ENCODE measurements around the gene MIOS.

MIOS gene

GRCh38 chr7:7581531-7582179 lies 15.0 kb downstream of the MIOS start:
- Histone ChIP-seq H3K36me3 (ENCODE audit: control insufficient read depth in 2 of 2, insufficient read depth in 1 of 2, low read length in 2 of 2) (no peaks in the 10 kb centered on the region; a peak in 1 of 3 replicates), H3K4me1 (ENCODE audit: control insufficient read depth, insufficient read depth, low read length) (no peaks in the 10 kb centered on the region), H3K27ac (ENCODE audit: extremely low read depth, low read depth, low read length) (no peak overlapping the region), H3K4me3 (ENCODE audit: low read depth, low read length) (no peak overlapping the region), H3K9me3 (ENCODE audit: control insufficient read depth, insufficient read depth, low read depth, low read length) (no peaks in the 10 kb centered on the region)
- ChIA-PET POLR2A (no interaction called here), CTCF (interaction anchor here (0.6 kb wide), 1 partner anchor 311 kb away, joined by 3 read pairs; no protein-coding TSS in a partner anchor)
- TF ChIP-seq KLF1 (tag by site-specific recombination; IDR thresholded peaks at IDR 0.05) = no peak
- TF ChIP-seq PRDM4 (tag by site-specific recombination; IDR thresholded peaks at IDR 0.05) = no peak
- no peak for TF ChIP-seq ZBTB7A (tag by site-specific recombination; IDR thresholded peaks at IDR 0.05; ENCODE audit: low read depth)
- no peak for TF ChIP-seq GFI1B (tag by site-specific recombination; IDR thresholded peaks at IDR 0.05)
- no peak for TF ChIP-seq KLF9 (tag by site-specific recombination; IDR thresholded peaks at IDR 0.05; ENCODE audit: low read depth)
- no peak for TF ChIP-seq ZFP41 (tag by site-specific recombination; IDR thresholded peaks at IDR 0.05; ENCODE audit: borderline replicate concordance)
- TF ChIP-seq ZNF561 (tag by site-specific recombination; IDR thresholded peaks at IDR 0.05; ENCODE audit: borderline replicate concordance) = no peak
- TF ChIP-seq ZNF274 (IDR thresholded peaks at IDR 0.05; ENCODE audit: low read length) = no peak
- TF ChIP-seq ZNF274 (tag by site-specific recombination; IDR thresholded peaks at IDR 0.05; ENCODE audit: borderline replicate concordance) = no peak
- TF ChIP-seq ZNF707 (tag by site-specific recombination; IDR thresholded peaks at IDR 0.05) = no peak
- TF ChIP-seq REPIN1 (tag by site-specific recombination; IDR thresholded peaks at IDR 0.05; ENCODE audit: low read depth) = no peak
- TF ChIP-seq ZNF792 (tag by site-specific recombination; IDR thresholded peaks at IDR 0.05) = no peak
- TF ChIP-seq PRDM6 (tag by site-specific recombination; IDR thresholded peaks at IDR 0.05) = no peak
- TF ChIP-seq ZNF785 (tag by site-specific recombination; IDR thresholded peaks at IDR 0.05) = no peak
- TF ChIP-seq BCL6B (tag by site-specific recombination; IDR thresholded peaks at IDR 0.05) = no peak
- no peak for TF ChIP-seq ATF2 (tag by site-specific recombination; IDR thresholded peaks at IDR 0.05; ENCODE audit: low read depth)
- TF ChIP-seq ZNF214 (tag by site-specific recombination; IDR thresholded peaks at IDR 0.05; ENCODE audit: borderline replicate concordance) = no peak
- no peak for TF ChIP-seq ZNF416 (tag by site-specific recombination; IDR thresholded peaks at IDR 0.05)
- TF ChIP-seq ZNF621 (tag by site-specific recombination; IDR thresholded peaks at IDR 0.05) = no peak
